Loucy (cell line): ENCODE measurements around the gene NME3.

ENCODE experiments used
- H2AFZ ChIP-seq: fragments of 200-600 bp; sonication (generic); 2 replicates; pipeline ENCODE4 v1.6.0; 2016; ENCODE audit warnings: antibody characterized with exemption, mild to moderate bottlenecking, low read length, moderate library complexity
- H3F3A ChIP-seq: fragments of 200-600 bp; 2 replicates; pipeline ENCODE4 v1.6.0; 2016; ENCODE audit warnings: antibody characterized with exemption, low read depth, mild to moderate bottlenecking
- H3K27me3 ChIP-seq: fragments of 200-600 bp; sonication (generic); 2 replicates; pipeline ENCODE4 v1.6.1; 2014; ENCODE audit warnings: low read length, mild to moderate bottlenecking; ENCODE audit not compliant: insufficient read depth, poor library complexity, severe bottlenecking
- H3K36me3 ChIP-seq: fragments of 200-600 bp; sonication (generic); 2 replicates; pipeline ENCODE4 v1.6.1; 2016; ENCODE audit warnings: low read length; ENCODE audit not compliant: insufficient read depth
- H3K4me1 ChIP-seq: fragments of 200-600 bp; sonication (generic); 2 replicates; pipeline ENCODE4 v1.5.1; 2014; ENCODE audit warnings: low read length, mild to moderate bottlenecking; ENCODE audit not compliant: insufficient read depth, poor library complexity, severe bottlenecking
- H3K4me2 ChIP-seq: fragments of 200-600 bp; sonication (generic); 2 replicates; pipeline ENCODE4 v1.6.0; 2014; ENCODE audit warnings: antibody characterized with exemption, low read length, low read depth, mild to moderate bottlenecking; ENCODE audit not compliant: poor library complexity, severe bottlenecking
- H3K4me3 ChIP-seq: fragments of 200-600 bp; sonication (generic); 2 replicates; pipeline ENCODE4 v1.5.1; 2014; ENCODE audit warnings: low read length, mild to moderate bottlenecking, mixed read lengths; ENCODE audit not compliant: poor library complexity, severe bottlenecking
- H3K79me2 ChIP-seq: fragments of 200-600 bp; sonication (generic); 2 replicates; pipeline ENCODE4 v1.6.1; 2014; ENCODE audit warnings: low read length; ENCODE audit not compliant: insufficient read depth
- H3K9ac ChIP-seq: fragments of 200-600 bp; sonication (generic); 2 replicates; pipeline ENCODE4 v1.6.0; 2014; ENCODE audit warnings: mild to moderate bottlenecking, low read depth, low read length, moderate library complexity; ENCODE audit not compliant: poor library complexity, severe bottlenecking
- H3K9me2 ChIP-seq: fragments of 200-600 bp; sonication (generic); replicated peaks from 2 replicates; pipeline ENCODE4 v1.6.1; 2016; ENCODE audit warnings: low read depth, low read length, mixed read lengths
- H3K9me3 ChIP-seq: fragments of 200-600 bp; sonication (generic); 2 replicates; pipeline ENCODE4 v1.6.1; 2014; ENCODE audit warnings: mild to moderate bottlenecking, antibody characterized with exemption, low read length, low read depth; ENCODE audit not compliant: insufficient read depth
- H4K20me1 ChIP-seq: fragments of 200-600 bp; sonication (generic); 2 replicates; pipeline ENCODE4 v1.6.0; 2014; ENCODE audit warnings: antibody characterized with exemption, low read length, mild to moderate bottlenecking; ENCODE audit not compliant: insufficient read depth, poor library complexity, severe bottlenecking
- CTCF ChIP-seq: fragments of 200-600 bp; sonication (generic); conservative IDR thresholded peaks from 2 replicates; pipeline ENCODE4 v1.5.1; 2014; ENCODE audit warnings: mild to moderate bottlenecking, antibody characterized with exemption, low read length
- EZH2phosphoT487 ChIP-seq: fragments of 200-600 bp; IDR thresholded peaks from 2 replicates; pipeline ENCODE4 v1.6.1; 2018; ENCODE audit warnings: antibody characterized with exemption, mild to moderate bottlenecking, moderate library complexity, borderline replicate concordance

The NME3 gene

GRCh38 chr16:1765826-1766225 lies 5.5 kb downstream of the NME3 start:
- H2AFZ ChIP-seq = no peak overlapping the region
- H3K4me2 ChIP-seq = no peak overlapping the region
- H3K27me3 ChIP-seq = no peaks in the 10 kb centered on the region
- no peaks in the 10 kb centered on the region for H3K4me1 ChIP-seq
- H3K4me3 ChIP-seq = no peak overlapping the region
- no peaks in the 10 kb centered on the region for H3K9me3 ChIP-seq
- H3K9me2 ChIP-seq = no peaks in the 10 kb centered on the region
- H4K20me1 ChIP-seq = no peaks in the 10 kb centered on the region
- H3K79me2 ChIP-seq = no peaks in the 10 kb centered on the region; the same call in 1 of the 2 replicates
- no peaks in the 10 kb centered on the region for H3K36me3 ChIP-seq
- H3K9ac ChIP-seq = no peak overlapping the region
- no peak for TF ChIP-seq EZH2phosphoT487
- TF ChIP-seq CTCF = no peak
- no peaks in the 10 kb centered on the region for H3F3A ChIP-seq

DNA sequence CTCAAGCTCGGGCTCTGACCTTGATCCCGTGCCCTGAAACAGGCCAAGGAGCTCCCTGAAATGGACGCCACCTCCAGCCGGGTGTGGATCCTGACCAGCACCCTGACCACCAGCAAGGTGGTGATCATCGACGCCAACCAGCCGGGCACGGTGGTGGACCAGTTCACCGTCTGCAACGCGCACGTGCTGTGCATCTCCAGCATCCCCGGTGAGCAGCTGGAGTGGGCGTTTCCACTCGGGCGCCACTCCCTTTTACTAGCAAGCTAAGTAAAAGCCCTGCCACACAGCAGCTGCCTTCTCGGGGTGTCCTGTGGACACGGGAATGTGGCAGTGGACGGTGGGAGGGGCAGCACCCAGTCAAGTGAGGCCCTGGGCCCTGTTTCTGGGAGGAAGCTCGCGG lies 6.4 kb downstream of the NME3 start:
- Histone ChIP-seq H3K4me2 (no peak overlapping the region), H2AFZ (no peak overlapping the region), H3K79me2 (no peaks in the 10 kb centered on the region), H3K4me1 (no peaks in the 10 kb centered on the region), H3F3A (no peaks in the 10 kb centered on the region), H3K36me3 (no peaks in the 10 kb centered on the region), H3K27me3 (no peaks in the 10 kb centered on the region), H3K9me2 (no peaks in the 10 kb centered on the region), H3K9ac (no peak overlapping the region), H4K20me1 (no peaks in the 10 kb centered on the region), H3K4me3 (no peak overlapping the region), H3K9me3 (no peaks in the 10 kb centered on the region)
- TF ChIP-seq EZH2phosphoT487 (no peak), CTCF (no peak)

GRCh38 chr16:1763521-1764511 lies 7.5 kb downstream of the NME3 start:
- Histone ChIP-seq H3K4me1 (no peaks in the 10 kb centered on the region), H2AFZ (no peak overlapping the region)

More at GRCh38 chr16:1763521-1764511, 7.5 kb downstream of the NME3 start:
- Histone ChIP-seq H3F3A (no peaks in the 10 kb centered on the region), H3K79me2 (no peaks in the 10 kb centered on the region), H3K4me3 (no peak overlapping the region), H3K36me3 (no peaks in the 10 kb centered on the region), H3K9me3 (no peaks in the 10 kb centered on the region), H4K20me1 (no peaks in the 10 kb centered on the region), H3K4me2 (no peak overlapping the region), H3K9me2 (no peaks in the 10 kb centered on the region), H3K9ac (no peak overlapping the region), H3K27me3 (no peaks in the 10 kb centered on the region)
- TF ChIP-seq EZH2phosphoT487 = no peak
- TF ChIP-seq CTCF = no peak
